Lower leg skin (tissue), 4 donors: ENCODE data around the gene DHRS1. TPM values are rescaled to one million over a fixed set of nuclear protein-coding genes. Genes with fewer than 3 reads are reported as not detected.

Source experiments
- DNase-seq, 2 donors: peaks; one replicate each; pipeline ENCODE4 v3.0.0-alpha.2; 2019; ENCODE audit warnings: low spot score in 2 of 2
- H3K4me3 ChIP-seq: fragments of 200-600 bp; sonication (generic); 2 replicates; pipeline ENCODE4 v1.5.1; 2017; ENCODE audit warnings: mild to moderate bottlenecking, low read depth; ENCODE audit not compliant: poor library complexity, severe bottlenecking
- CTCF ChIP-seq, 3 donors: fragments of 450-650 bp; IDR thresholded peaks; one replicate each; pipeline ENCODE4 v1.5.1; 2016; ENCODE audit warnings: antibody characterized with exemption in 3 of 3, mild to moderate bottlenecking in 3 of 3, moderate library complexity in 2 of 3
- POLR2A ChIP-seq, 2 donors: fragments of 450-650 bp; IDR thresholded peaks; one replicate each; pipeline ENCODE4 v1.6.1; 2016 to 2017; ENCODE audit warnings: antibody characterized with exemption in 2 of 2, mild to moderate bottlenecking in 1 of 2, moderate library complexity in 1 of 2
- WGBS, 2 donors: methylation state at CpG; one replicate each; pipeline ENCODE4 v1.1.5; 2018; 5-methylcytosine and 5-hydroxymethylcytosine counted together
- intact Hi-C: fragments of 100-400 bp; cut with DNase I; formaldehyde crosslinking; loops from one replicate; pipeline ENCODE4 v1.15.0; 2023; ENCODE audit warnings: low total_unique reads
- total RNA-seq, 4 donors: library from RNA; depleted of rRNA; stranded (reverse); fragments of >200 nt; gene quantifications; one replicate each; pipeline ENCODE4 v1.1.0, GENCODE V29; 2016

The DHRS1 gene
- total RNA-seq, 4 donors from 2014 or later: 55.0 to 112 (median 90.6) TPM

GRCh38 chr14:24298892-24299254, 707 bp downstream of the DHRS1 start:
- intact Hi-C loops: no loop called here
- TF ChIP-seq CTCF (IDR thresholded peaks at IDR 0.05) (no peak), POLR2A (IDR thresholded peaks at IDR 0.05) (no peak)
- H3K4me3 ChIP-seq: peak overlapping the region; percentile 85
- DNase-seq: no peak
- WGBS, 2 donors: 31 to 38% methylated on average over 7 of the region's 7 CpGs

- DNase-seq: no peak
- 40 to 45% methylated on average over 5 of the region's 5 CpGs for WGBS, 2 donors
Observed at GRCh38 chr14:24297190-24297964, 2.2 kb downstream of the DHRS1 start.

GRCh38 chr14:24296341-24297157, 3.0 kb downstream of the DHRS1 start:
- 50 to 53% methylated on average over 12 of the region's 12 CpGs for WGBS, 2 donors
- no peak overlapping the region for H3K4me3 ChIP-seq
- TF ChIP-seq POLR2A (IDR thresholded peaks at IDR 0.05) (no peak), CTCF (IDR thresholded peaks at IDR 0.05) (no peak)
- intact Hi-C loops: loop anchor here (2.0 kb wide), 1 partner anchor 54 kb away; the partner anchor contains the start of gene TINF2
- no peak for DNase-seq

More at GRCh38 chr14:24297190-24297964, 2.2 kb downstream of the DHRS1 start:
- intact Hi-C loops: loop anchor here (2.0 kb wide), 1 partner anchor 55 kb away; the partner anchor contains the start of gene TINF2
- no peak for TF ChIP-seq POLR2A (IDR thresholded peaks at IDR 0.05)
- peak in 1 of 3 donors; percentile 16 for TF ChIP-seq CTCF (IDR thresholded peaks at IDR 0.05)
- H3K4me3 ChIP-seq: no peak overlapping the region

- no peak for TF ChIP-seq POLR2A (IDR thresholded peaks at IDR 0.05)
- TF ChIP-seq CTCF (IDR thresholded peaks at IDR 0.05): no peak
- no peak overlapping the region for H3K4me3 ChIP-seq
- DNase-seq: no peak
- intact Hi-C loops: no loop called here
- WGBS, 2 donors: 92 to 94% methylated on average over 2 of the region's 2 CpGs
Observed at GRCh38 chr14:24293525-24293924, 6.1 kb downstream of the DHRS1 start.

- no peak for DNase-seq
- H3K4me3 ChIP-seq: no peak overlapping the region
- 91 to 93% methylated on average over 11 of the region's 11 CpGs for WGBS, 2 donors
- intact Hi-C loops: no loop called here
- no peak for TF ChIP-seq CTCF (IDR thresholded peaks at IDR 0.05)
- no peak for TF ChIP-seq POLR2A (IDR thresholded peaks at IDR 0.05)
Observed at GRCh38 chr14:24292118-24292807, 7.3 kb downstream of the DHRS1 start.
